Neural cell (in vitro differentiated cells): ENCODE measurements around the gene RAB3C. TPM values are rescaled to one million over a fixed set of nuclear protein-coding genes. Genes with fewer than 3 reads are reported as not detected.

Experiments
- H2AFZ ChIP-seq: fragments of 200-600, 300-800 bp; sonication (generic), shearing (Covaris generic); 2 replicates; pipeline ENCODE4 v1.6.0; 2014; ENCODE audit warnings: low read depth, mild to moderate bottlenecking, antibody characterized with exemption, low read length, moderate library complexity
- H3F3A ChIP-seq: fragments of 200-600 bp; shearing (Covaris generic); 2 replicates; pipeline ENCODE4 v1.6.1; 2016; ENCODE audit warnings: mild to moderate bottlenecking, moderate library complexity, mixed read lengths, antibody characterized with exemption, low read length; ENCODE audit not compliant: insufficient read depth, poor library complexity, severe bottlenecking
- H3K27ac ChIP-seq: fragments of 200-600, 300-800 bp; sonication (generic), shearing (Covaris generic); 2 replicates; pipeline ENCODE4 v1.5.1; 2014; ENCODE audit warnings: mild to moderate bottlenecking, low read length, moderate library complexity
- H3K27me3 ChIP-seq: fragments of 300-800, 200-600 bp; sonication (generic), shearing (Covaris generic); 2 replicates; pipeline ENCODE4 v1.6.0; 2014; ENCODE audit warnings: mild to moderate bottlenecking, low read depth, low read length, moderate library complexity; ENCODE audit not compliant: insufficient read depth
- H3K36me3 ChIP-seq: fragments of 300-800, 200-600 bp; sonication (generic), shearing (Covaris generic); 2 replicates; pipeline ENCODE4 v1.5.1; 2014; ENCODE audit warnings: mild to moderate bottlenecking, antibody characterized with exemption, low read length, moderate library complexity; ENCODE audit not compliant: insufficient read depth
- H3K4me2 ChIP-seq: fragments of 300-800, 200-600 bp; sonication (generic), shearing (Covaris generic); 2 replicates; pipeline ENCODE4 v1.6.0; 2014; ENCODE audit warnings: mild to moderate bottlenecking, low read length
- H3K4me3 ChIP-seq: fragments of 300-800, 200-600 bp; sonication (generic), shearing (Covaris generic); 2 replicates; pipeline ENCODE4 v1.5.1; 2014; ENCODE audit warnings: mild to moderate bottlenecking, low read length, moderate library complexity
- H3K79me2 ChIP-seq: fragments of 200-600 bp; shearing (Covaris generic); replicated peaks from 2 replicates; pipeline ENCODE4 v1.6.0; 2014; ENCODE audit warnings: mild to moderate bottlenecking, low read length, moderate library complexity; ENCODE audit not compliant: insufficient read depth
- H3K9ac ChIP-seq: fragments of 300-800, 200-600 bp; sonication (generic), shearing (Covaris generic); 2 replicates; pipeline ENCODE4 v1.6.1; 2016; ENCODE audit warnings: mild to moderate bottlenecking, low read length, mixed read lengths
- H3K9me2 ChIP-seq: fragments of 200-600 bp; shearing (Covaris generic); 2 replicates; pipeline ENCODE4 v1.6.1; 2016; ENCODE audit warnings: mild to moderate bottlenecking, low read length, mixed read lengths; ENCODE audit not compliant: insufficient read depth
- H3K9me3 ChIP-seq: fragments of 200-600, 300-800 bp; sonication (generic), shearing (Covaris generic); 2 replicates; pipeline ENCODE4 v1.6.1; 2016; ENCODE audit warnings: mild to moderate bottlenecking, mixed run types, low read length, moderate library complexity, mixed read lengths
- H4K20me1 ChIP-seq: fragments of 200-600 bp; shearing (Covaris generic); 2 replicates; pipeline ENCODE4 v1.6.1; 2016; ENCODE audit warnings: mild to moderate bottlenecking, mixed run types; ENCODE audit not compliant: insufficient read depth
- CTCF ChIP-seq: fragments of 450-650 bp; IDR thresholded peaks from 2 replicates; pipeline ENCODE4 v1.5.1; 2014; ENCODE audit warnings: antibody characterized with exemption, mild to moderate bottlenecking, moderate library complexity; ENCODE audit not compliant: poor library complexity, severe bottlenecking
- EP300 ChIP-seq: fragments of 450-650 bp; conservative IDR thresholded peaks from 2 replicates; pipeline ENCODE4 v1.6.1; 2014; ENCODE audit warnings: antibody characterized with exemption, mild to moderate bottlenecking, moderate library complexity; ENCODE audit not compliant: poor library complexity, severe bottlenecking
- EZH2 ChIP-seq: fragments of 200-600, 300-800 bp; shearing (Covaris generic), sonication (generic); IDR thresholded peaks from 2 replicates; pipeline ENCODE4 v1.6.1; 2014; ENCODE audit warnings: antibody characterized with exemption, low read length, borderline replicate concordance, mild to moderate bottlenecking; ENCODE audit not compliant: insufficient read depth, poor library complexity, severe bottlenecking
- MXI1 ChIP-seq: fragments of 450-650 bp; conservative IDR thresholded peaks from 2 replicates; pipeline ENCODE4 v1.6.1; 2014; ENCODE audit warnings: antibody characterized with exemption, mild to moderate bottlenecking; ENCODE audit not compliant: poor library complexity, severe bottlenecking
- POLR2AphosphoS5 ChIP-seq: IDR thresholded peaks from 2 replicates; pipeline ENCODE4 v1.6.1; 2012
- RAD21 ChIP-seq: fragments of 450-650 bp; conservative IDR thresholded peaks from 2 replicates; pipeline ENCODE4 v1.6.1; 2014; ENCODE audit warnings: antibody characterized with exemption, mild to moderate bottlenecking, moderate library complexity
- SMC3 ChIP-seq: fragments of 450-650 bp; conservative IDR thresholded peaks from 2 replicates; pipeline ENCODE4 v1.6.1; 2014; ENCODE audit warnings: antibody characterized with exemption, mild to moderate bottlenecking, moderate library complexity; ENCODE audit not compliant: poor library complexity
- TAF1 ChIP-seq: IDR thresholded peaks from 2 replicates; pipeline ENCODE4 v1.6.1; 2012; ENCODE audit warnings: low read depth
- polyA plus RNA-seq: library from polyadenylated mRNA; depleted of rRNA; stranded (reverse); fragments of >200 nt; gene quantifications from 2 replicates; pipeline ENCODE4 v1.2.3, GENCODE V29; 2014
- TF ChIP-seq, protein P1 (sequence below): IDR thresholded peaks from 2 replicates; pipeline ENCODE4 v1.6.1; 2012; ENCODE audit warnings: borderline replicate concordance

RAB3C gene
- polyA plus RNA-seq, 1 donor from 2014 or later: 94.3 TPM

- H3K27me3 ChIP-seq: no peaks in the 10 kb centered on the region
- no peaks in the 10 kb centered on the region for H3F3A ChIP-seq
- no peaks in the 10 kb centered on the region for H4K20me1 ChIP-seq
- H3K79me2 ChIP-seq: no peaks in the 10 kb centered on the region
- no peak overlapping the region for H2AFZ ChIP-seq
- H3K36me3 ChIP-seq: peaks cover 6% of the 10 kb centered on the region
- no peaks in the 10 kb centered on the region for H3K9me3 ChIP-seq
- no peak overlapping the region for H3K9ac ChIP-seq
- H3K4me3 ChIP-seq: no peak overlapping the region
- H3K9me2 ChIP-seq: no peaks in the 10 kb centered on the region
- H3K27ac ChIP-seq: no peak overlapping the region
- no peak overlapping the region for H3K4me2 ChIP-seq
- TF ChIP-seq CTCF (no peak), RAD21 (no peak), TAF1 (no peak)
Observed at GRCh38 chr5:58731641-58732040, 148.8 kb downstream of the RAB3C start.

GRCh38 chr5:58735637-58736036 is 152.8 kb downstream of the RAB3C start:
- no peaks in the 10 kb centered on the region for H3K36me3 ChIP-seq
- no peaks in the 10 kb centered on the region for H4K20me1 ChIP-seq
- H2AFZ ChIP-seq: no peak overlapping the region
- no peaks in the 10 kb centered on the region for H3K9me3 ChIP-seq
- H3K79me2 ChIP-seq: no peaks in the 10 kb centered on the region
- H3K27ac ChIP-seq: no peak overlapping the region
- no peak for TF ChIP-seq MXI1
- TF ChIP-seq POLR2AphosphoS5: no peak
- no peak for TF ChIP-seq EZH2
- no peak for TF ChIP-seq EP300
- TF ChIP-seq CTCF: no peak
- no peak for TF ChIP-seq RAD21
- no peak for TF ChIP-seq SMC3
- TF ChIP-seq TAF1: no peak
- TF ChIP-seq, protein P1, sequence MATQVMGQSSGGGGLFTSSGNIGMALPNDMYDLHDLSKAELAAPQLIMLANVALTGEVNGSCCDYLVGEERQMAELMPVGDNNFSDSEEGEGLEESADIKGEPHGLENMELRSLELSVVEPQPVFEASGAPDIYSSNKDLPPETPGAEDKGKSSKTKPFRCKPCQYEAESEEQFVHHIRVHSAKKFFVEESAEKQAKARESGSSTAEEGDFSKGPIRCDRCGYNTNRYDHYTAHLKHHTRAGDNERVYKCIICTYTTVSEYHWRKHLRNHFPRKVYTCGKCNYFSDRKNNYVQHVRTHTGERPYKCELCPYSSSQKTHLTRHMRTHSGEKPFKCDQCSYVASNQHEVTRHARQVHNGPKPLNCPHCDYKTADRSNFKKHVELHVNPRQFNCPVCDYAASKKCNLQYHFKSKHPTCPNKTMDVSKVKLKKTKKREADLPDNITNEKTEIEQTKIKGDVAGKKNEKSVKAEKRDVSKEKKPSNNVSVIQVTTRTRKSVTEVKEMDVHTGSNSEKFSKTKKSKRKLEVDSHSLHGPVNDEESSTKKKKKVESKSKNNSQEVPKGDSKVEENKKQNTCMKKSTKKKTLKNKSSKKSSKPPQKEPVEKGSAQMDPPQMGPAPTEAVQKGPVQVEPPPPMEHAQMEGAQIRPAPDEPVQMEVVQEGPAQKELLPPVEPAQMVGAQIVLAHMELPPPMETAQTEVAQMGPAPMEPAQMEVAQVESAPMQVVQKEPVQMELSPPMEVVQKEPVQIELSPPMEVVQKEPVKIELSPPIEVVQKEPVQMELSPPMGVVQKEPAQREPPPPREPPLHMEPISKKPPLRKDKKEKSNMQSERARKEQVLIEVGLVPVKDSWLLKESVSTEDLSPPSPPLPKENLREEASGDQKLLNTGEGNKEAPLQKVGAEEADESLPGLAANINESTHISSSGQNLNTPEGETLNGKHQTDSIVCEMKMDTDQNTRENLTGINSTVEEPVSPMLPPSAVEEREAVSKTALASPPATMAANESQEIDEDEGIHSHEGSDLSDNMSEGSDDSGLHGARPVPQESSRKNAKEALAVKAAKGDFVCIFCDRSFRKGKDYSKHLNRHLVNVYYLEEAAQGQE: no peak
- no peak overlapping the region for H3K9ac ChIP-seq
- no peaks in the 10 kb centered on the region for H3K27me3 ChIP-seq
- H3K4me2 ChIP-seq: no peak overlapping the region
- H3K9me2 ChIP-seq: no peaks in the 10 kb centered on the region
- H3F3A ChIP-seq: no peaks in the 10 kb centered on the region
- H3K4me3 ChIP-seq: no peak overlapping the region
